Measurements from ENCODE around the gene KLHL5.

- TF ChIP-seq, protein P1, sequence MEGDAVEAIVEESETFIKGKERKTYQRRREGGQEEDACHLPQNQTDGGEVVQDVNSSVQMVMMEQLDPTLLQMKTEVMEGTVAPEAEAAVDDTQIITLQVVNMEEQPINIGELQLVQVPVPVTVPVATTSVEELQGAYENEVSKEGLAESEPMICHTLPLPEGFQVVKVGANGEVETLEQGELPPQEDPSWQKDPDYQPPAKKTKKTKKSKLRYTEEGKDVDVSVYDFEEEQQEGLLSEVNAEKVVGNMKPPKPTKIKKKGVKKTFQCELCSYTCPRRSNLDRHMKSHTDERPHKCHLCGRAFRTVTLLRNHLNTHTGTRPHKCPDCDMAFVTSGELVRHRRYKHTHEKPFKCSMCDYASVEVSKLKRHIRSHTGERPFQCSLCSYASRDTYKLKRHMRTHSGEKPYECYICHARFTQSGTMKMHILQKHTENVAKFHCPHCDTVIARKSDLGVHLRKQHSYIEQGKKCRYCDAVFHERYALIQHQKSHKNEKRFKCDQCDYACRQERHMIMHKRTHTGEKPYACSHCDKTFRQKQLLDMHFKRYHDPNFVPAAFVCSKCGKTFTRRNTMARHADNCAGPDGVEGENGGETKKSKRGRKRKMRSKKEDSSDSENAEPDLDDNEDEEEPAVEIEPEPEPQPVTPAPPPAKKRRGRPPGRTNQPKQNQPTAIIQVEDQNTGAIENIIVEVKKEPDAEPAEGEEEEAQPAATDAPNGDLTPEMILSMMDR (IDR thresholded peaks at IDR 0.05; ENCODE audit: low read depth, low read length) = no peak
- TF ChIP-seq POLR2A (IDR thresholded peaks at IDR 0.05; ENCODE audit: extremely low read depth, insufficient read length) = no peak
These were observed 702 bp downstream of the KLHL5 start for GRCh38 chr4:39062770-39063097.
